CD4-positive, alpha-beta T cell (primary cell): ENCODE data around the gene HPCAL4. TPM values are rescaled to one million over a fixed set of nuclear protein-coding genes. Genes with fewer than 3 reads are reported as not detected.

Experiments used
- ATAC-seq: fragments of 200-7000 bp; cut with Tn5 transposase; one replicate; pipeline ENCODE4 v1.10.0; 2022; ENCODE audit warnings: mild to moderate bottlenecking; ENCODE audit not compliant: poor library complexity
- CTCF ChIA-PET: fragments of 350-600 bp; sonication (Branson Sonifier 250); formaldehyde crosslinking; loops from one replicate; lab custom pipeline; 2021; ENCODE audit warnings: antibody characterized with exemption, inconsistent platforms; lab: Charles Lee
- POLR2A ChIA-PET: fragments of 350-600 bp; sonication (Branson Sonifier 250); formaldehyde crosslinking; loops from one replicate; lab custom pipeline; 2021; ENCODE audit warnings: antibody characterized with exemption, inconsistent platforms; lab: Charles Lee
- DNase-seq, 14 experiments: peaks; one replicate each; pipeline ENCODE4 v3.0.0-alpha.2; 2013 to 2020; ENCODE audit warnings: mixed read lengths in 2 of 14
- H3K27ac ChIP-seq, 2 donors: one replicate each; pipeline versions ENCODE4 v1.5.1 to v1.7.0; 2013; ENCODE audit warnings: low read length in 2 of 2, low read depth in 1 of 2, mild to moderate bottlenecking in 1 of 2
- H3K27me3 ChIP-seq, 2 experiments: 1 replicate in 1 of 2; 2 replicates in 1 of 2; pipeline versions ENCODE4 v1.6.1 to v1.7.0; 2013; ENCODE audit warnings: low read length in 2 of 2, control low read depth in 1 of 2, mild to moderate bottlenecking in 1 of 2, moderate library complexity in 1 of 2; ENCODE audit not compliant: insufficient read depth in 2 of 2, control insufficient read depth in 1 of 2
- H3K36me3 ChIP-seq: one replicate; pipeline ENCODE4 v1.6.1; 2013; ENCODE audit warnings: low read length, control low read depth; ENCODE audit not compliant: insufficient read depth
- H3K4me1 ChIP-seq: one replicate; pipeline ENCODE4 v1.6.1; 2013; ENCODE audit warnings: low read length, control low read depth; ENCODE audit not compliant: insufficient read depth
- H3K4me3 ChIP-seq: one replicate; pipeline ENCODE4 v1.5.1; 2013; ENCODE audit warnings: mild to moderate bottlenecking, low read length, moderate library complexity
- H3K9me3 ChIP-seq, 2 experiments: 1 replicate in 1 of 2; 2 replicates in 1 of 2; pipeline versions ENCODE4 v1.6.1 to v1.7.0; 2013; ENCODE audit warnings: low read length in 2 of 2, mild to moderate bottlenecking in 2 of 2, control low read depth in 1 of 2, moderate library complexity in 1 of 2; ENCODE audit not compliant: control insufficient read depth in 1 of 2, insufficient read depth in 1 of 2
- H3K27ac Mint-ChIP-seq: one replicate; pipeline ENCODE4 v1.8.0; 2020; ENCODE audit warnings: mixed read lengths
- H3K27me3 Mint-ChIP-seq: one replicate; pipeline ENCODE4 v1.8.0; 2021; ENCODE audit warnings: mixed read lengths
- H3K36me3 Mint-ChIP-seq: one replicate; pipeline ENCODE4 v1.8.0; 2021; ENCODE audit warnings: low read depth, mixed read lengths
- H3K4me1 Mint-ChIP-seq: one replicate; pipeline ENCODE4 v1.8.0; 2021; ENCODE audit warnings: low read depth, mixed read lengths
- H3K4me3 Mint-ChIP-seq: one replicate; pipeline ENCODE4 v1.8.0; 2020; ENCODE audit warnings: mild to moderate bottlenecking, mixed read lengths
- H3K9me3 Mint-ChIP-seq: one replicate; pipeline ENCODE4 v1.8.0; 2020; ENCODE audit warnings: mixed read lengths
- CTCF ChIP-seq: fragments of 200-600 bp; IDR thresholded peaks from one replicate; pipeline ENCODE4 v1.8.0; 2022; ENCODE audit warnings: antibody characterized with exemption, mild to moderate bottlenecking
- intact Hi-C, 2 experiments: fragments of 100-400 bp; cut with DNase I in 1 of 2; cut with micrococcal nuclease in 1 of 2; formaldehyde crosslinking; loops; one replicate each; pipeline versions ENCODE4 v1.15.1 to v1.9.0; 2023 to 2025; cut with DNase I, micrococcal nuclease
- total RNA-seq, 174 experiments: library from RNA in 2 of 174; stranded (reverse) in 2 of 174; gene quantifications; one replicate each; pipeline ENCODE4 v1.2.3 and lab custom pipeline; 2021 to 2026

HPCAL4 gene
- total RNA-seq, 2 experiments from 2014 or later: 22.8 to 22.9 TPM

DNA sequence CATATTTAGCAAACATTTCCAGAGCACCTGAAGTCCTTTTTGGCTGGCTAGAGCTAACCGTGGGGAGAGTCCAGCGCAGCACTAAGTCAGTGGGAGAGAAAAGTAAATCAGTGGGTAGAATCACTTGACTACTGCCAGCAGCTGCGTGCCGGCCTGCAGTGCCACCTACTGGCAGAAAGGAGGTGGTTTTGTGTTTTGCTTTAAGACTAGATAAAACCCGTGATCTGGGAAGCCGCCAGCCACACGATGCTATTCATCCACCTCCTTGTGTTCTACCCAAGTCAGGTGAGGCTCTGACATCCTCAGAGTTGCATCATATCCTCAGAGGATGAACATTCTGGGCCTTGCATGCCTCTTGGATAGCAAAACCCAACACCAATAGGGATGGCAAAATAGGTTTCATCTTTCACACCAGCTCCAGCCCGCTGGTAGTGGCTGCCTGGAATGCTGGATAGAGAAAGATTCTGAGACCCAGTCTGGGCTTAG is 37.6 kb downstream of the HPCAL4 start:
- Histone ChIP-seq H3K27ac (no peak overlapping the region), H3K36me3 (no peaks in the 10 kb centered on the region), H3K9me3 (no peaks in the 10 kb centered on the region), H3K4me3 (no peak overlapping the region), H3K27me3 (peaks cover 3 to 7% of the 10 kb centered on the region in 2 experiments), H3K4me1 (peaks cover 11% of the 10 kb centered on the region)
- ChIA-PET CTCF (interaction anchor here (0.6 to 3.7 kb wide), 14 partner anchors 9 to 597 kb away, joined by 3 to 25 read pairs (median 5); no protein-coding TSS in a partner anchor), POLR2A (interaction anchor here (0.6 kb wide), 1 partner anchor 85 kb away, joined by 3 read pairs; the partner anchor contains the start of gene PPIE)
- Mint-ChIP-seq H3K4me3 (no peak overlapping the region), H3K9me3 (no peaks in the 10 kb centered on the region), H3K36me3 (no peaks in the 10 kb centered on the region), H3K27me3 (peaks cover 13% of the 10 kb centered on the region), H3K27ac (no peak overlapping the region), H3K4me1 (peaks cover 7% of the 10 kb centered on the region)
- intact Hi-C loops: loop anchor here (1.0 to 5.0 kb wide), 4 partner anchors 47 to 551 kb away; no protein-coding TSS in a partner anchor
- peak; percentile 59 to 85 (median 68) for DNase-seq
- TF ChIP-seq CTCF: peak; percentile 98
- ATAC-seq: peak; percentile 88

DNA sequence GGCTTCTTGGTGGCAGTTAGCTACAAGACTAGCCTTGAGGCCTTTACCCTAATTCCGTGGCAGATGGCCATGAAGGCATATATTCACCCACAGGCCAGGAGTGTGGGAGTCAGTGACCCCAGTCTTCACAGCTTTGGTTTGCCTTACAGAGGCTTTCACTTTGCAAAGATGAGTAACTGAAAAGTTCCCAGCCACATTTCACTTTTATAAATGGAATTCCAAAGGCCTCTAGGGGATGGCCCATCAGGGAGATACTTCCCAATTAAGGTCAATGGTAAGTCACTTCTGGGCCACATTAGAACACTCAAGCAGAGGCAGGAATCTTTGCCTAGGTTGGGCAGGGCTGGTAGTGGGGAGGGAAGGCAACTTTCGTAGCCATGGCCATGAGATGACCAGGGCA is 38.7 kb downstream of the HPCAL4 start:
- Mint-ChIP-seq H3K27me3 (peaks cover 13% of the 10 kb centered on the region), H3K36me3 (no peaks in the 10 kb centered on the region), H3K27ac (no peak overlapping the region), H3K4me1 (peaks cover 7% of the 10 kb centered on the region), H3K9me3 (no peaks in the 10 kb centered on the region), H3K4me3 (no peak overlapping the region)
- ATAC-seq (no peak), DNase-seq (no peak)
- Histone ChIP-seq H3K4me3 (no peak overlapping the region), H3K36me3 (no peaks in the 10 kb centered on the region), H3K27ac (no peak overlapping the region), H3K4me1 (peaks cover 7% of the 10 kb centered on the region), H3K9me3 (no peaks in the 10 kb centered on the region), H3K27me3 (peaks cover 3 to 7% of the 10 kb centered on the region in 2 experiments)
- ChIA-PET CTCF (interaction anchor here (1.6 to 3.7 kb wide), 2 partner anchors 34 to 47 kb away, joined by 4 to 25 read pairs; no protein-coding TSS in a partner anchor), POLR2A (no interaction called here)
- intact Hi-C loops: loop anchor here in 1 of 2 experiments (5.0 kb wide), 1 partner anchor 550 kb away; no protein-coding TSS in a partner anchor
- TF ChIP-seq CTCF: no peak

DNA sequence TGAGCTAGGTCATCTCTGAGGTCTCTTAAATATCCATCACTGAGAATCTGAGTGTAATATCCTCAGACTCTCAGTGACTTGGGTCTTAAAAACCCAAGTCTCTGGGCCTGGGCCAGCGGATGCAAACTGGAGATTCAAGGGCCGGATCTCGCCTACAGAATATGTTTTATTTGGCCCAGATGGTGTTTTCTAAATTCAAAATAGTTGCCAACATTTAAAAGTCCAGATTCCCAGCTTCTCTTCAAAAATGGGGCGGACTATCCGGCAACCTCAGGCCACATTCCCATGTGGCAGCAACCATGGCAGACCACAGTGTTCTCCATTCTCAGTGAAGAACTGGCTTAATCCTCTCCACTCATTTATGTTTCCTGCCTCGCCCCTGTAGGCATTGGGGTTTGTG is 39.1 kb downstream of the HPCAL4 start:
- Mint-ChIP-seq H3K27me3 (peaks cover 13% of the 10 kb centered on the region), H3K27ac (no peak overlapping the region), H3K4me1 (peaks cover 7% of the 10 kb centered on the region), H3K4me3 (no peak overlapping the region), H3K36me3 (no peaks in the 10 kb centered on the region), H3K9me3 (no peaks in the 10 kb centered on the region)
- TF ChIP-seq CTCF: no peak
- Histone ChIP-seq H3K4me3 (no peak overlapping the region), H3K4me1 (peaks cover 7% of the 10 kb centered on the region), H3K36me3 (no peaks in the 10 kb centered on the region), H3K9me3 (no peaks in the 10 kb centered on the region), H3K27me3 (peaks cover 3 to 7% of the 10 kb centered on the region in 2 experiments), H3K27ac (no peak overlapping the region)
- CTCF ChIA-PET: interaction anchor here (3.7 kb wide), 1 partner anchor 47 kb away, joined by 25 read pairs; no protein-coding TSS in a partner anchor
- ATAC-seq: no peak
- POLR2A ChIA-PET: no interaction called here
- intact Hi-C loops: loop anchor here in 1 of 2 experiments (5.0 kb wide), 1 partner anchor 550 kb away; no protein-coding TSS in a partner anchor
- no peak for DNase-seq
